GM21447 (cell line): Measurements from ENCODE around the gene ZNF620.
"Not testable (repeated sequence)": the region's sequence is repeated elsewhere in the genome, so short reads cannot be mapped to it uniquely, and the experiment has no call there.

ENCODE experiments used
- ATAC-seq: cut with Tn5 transposase; IDR thresholded peaks from one replicate; pipeline ENCODE4 v1.9.1; 2021; ENCODE audit not compliant: unreplicated experiment

ZNF620 gene

GRCh38 chr3:40505599-40506462 is at the start of gene ZNF620:
ZNF620 (plus strand) TSS chr3:40506039; CDS start chr3:40506353, 314 bp downstream.
- peak; percentile 73 for ATAC-seq

DNA sequence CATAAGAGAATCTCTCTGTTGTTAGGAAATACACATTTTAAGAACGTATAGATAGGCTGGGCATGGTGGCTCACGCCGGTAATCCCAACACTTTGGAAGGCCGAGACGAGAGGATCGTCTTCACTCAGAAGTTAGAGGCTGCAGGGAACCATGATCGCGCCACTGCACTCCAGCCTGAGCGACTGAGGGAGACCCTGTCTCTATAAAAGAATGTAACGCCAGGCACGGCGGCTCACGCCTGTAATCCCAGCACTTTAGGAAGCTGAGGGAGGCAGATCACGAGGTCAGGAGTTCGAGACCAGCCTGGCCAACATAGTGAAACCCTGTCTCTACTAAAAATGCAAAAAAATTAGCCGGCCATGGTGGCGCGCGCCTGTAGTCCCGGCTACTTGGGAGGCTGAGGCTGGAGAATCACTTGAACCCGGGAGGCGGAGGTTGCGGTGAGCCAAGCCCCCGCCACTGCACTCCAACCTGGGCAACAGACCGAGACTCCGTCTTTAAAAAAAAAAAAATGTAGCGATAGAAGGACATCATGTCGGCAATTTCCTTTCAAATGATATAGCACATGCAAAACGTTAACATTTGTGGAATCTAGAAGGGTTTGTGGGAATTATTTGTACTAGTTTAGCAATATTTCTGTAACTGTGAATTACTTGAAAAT is 49.4 kb upstream of the ZNF620 start:
- no peak for ATAC-seq

- peak; percentile 61 for ATAC-seq
Measured at GRCh38 chr3:40456940-40457823, 48.7 kb upstream of the ZNF620 start, which contains the start of gene RPL14. RPL14 (plus strand) TSS chr3:40457339; CDS start chr3:40457472, 133 bp downstream.

- ATAC-seq, result no peak
Measured at GRCh38 chr3:40458473-40458872, 47.4 kb upstream of the ZNF620 start.

DNA sequence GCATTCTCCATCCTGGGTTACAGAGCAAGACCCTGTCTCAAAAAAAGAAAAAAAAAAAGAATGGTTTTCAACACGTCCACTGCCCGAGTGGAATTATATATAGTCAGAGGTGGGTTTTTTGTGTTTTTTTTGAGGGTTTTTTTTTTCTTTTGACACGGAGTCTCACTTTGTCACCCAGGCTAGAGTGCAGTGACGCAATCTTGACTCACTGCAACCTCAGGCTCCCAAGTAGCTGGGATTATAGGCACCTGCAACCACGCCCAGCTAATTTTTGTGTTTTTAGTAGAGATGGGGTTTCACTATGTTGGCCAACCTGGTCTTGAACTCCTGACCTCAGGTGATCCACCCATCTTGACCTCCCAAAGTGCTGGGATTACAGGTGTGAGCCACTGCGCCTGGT is 45.4 kb upstream of the ZNF620 start:
- ATAC-seq, result not testable (repeated sequence)

DNA sequence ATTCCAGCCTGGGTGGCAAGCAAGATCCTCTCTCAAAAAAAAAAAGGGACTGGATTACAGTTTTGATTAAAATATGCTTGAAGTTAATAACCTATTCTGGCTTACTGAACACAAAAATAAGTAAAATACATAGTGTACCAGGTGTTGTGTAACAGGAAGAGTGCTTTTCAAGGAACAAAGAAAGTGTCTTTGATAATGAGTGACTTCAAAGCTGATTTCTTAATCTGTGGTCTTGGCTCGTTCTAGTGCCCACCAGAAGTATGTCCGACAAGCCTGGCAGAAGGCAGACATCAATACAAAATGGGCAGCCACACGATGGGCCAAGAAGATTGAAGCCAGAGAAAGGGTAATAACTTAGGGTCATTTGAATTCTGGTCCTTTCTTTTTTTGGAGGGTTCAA is 44.7 kb upstream of the ZNF620 start:
- no peak for ATAC-seq

DNA sequence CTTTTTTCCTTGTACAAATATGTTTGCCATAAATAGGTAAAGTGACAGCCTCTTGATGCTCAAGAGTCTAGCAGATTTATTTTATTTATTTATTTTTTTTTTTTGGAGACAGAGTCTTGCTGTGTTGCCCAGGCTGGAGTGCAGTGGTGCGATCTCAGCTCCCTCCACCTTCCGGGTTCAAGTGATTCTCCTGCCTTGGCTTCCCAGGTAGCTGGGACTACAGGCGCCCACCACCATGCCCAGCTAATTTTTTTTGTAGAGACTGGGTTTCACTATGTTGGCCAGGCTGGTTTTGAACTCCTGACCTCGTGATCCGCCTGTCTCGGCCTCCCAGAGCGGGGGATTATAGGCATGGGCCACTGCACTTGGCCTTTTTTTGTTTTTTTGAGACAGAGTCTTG is 43.0 kb upstream of the ZNF620 start:
- not testable (repeated sequence) for ATAC-seq

GRCh38 chr3:40463579-40463978 is 42.3 kb upstream of the ZNF620 start:
- ATAC-seq, result no peak

GRCh38 chr3:40464339-40465110 is 41.3 kb upstream of the ZNF620 start:
- ATAC-seq, result no peak

DNA sequence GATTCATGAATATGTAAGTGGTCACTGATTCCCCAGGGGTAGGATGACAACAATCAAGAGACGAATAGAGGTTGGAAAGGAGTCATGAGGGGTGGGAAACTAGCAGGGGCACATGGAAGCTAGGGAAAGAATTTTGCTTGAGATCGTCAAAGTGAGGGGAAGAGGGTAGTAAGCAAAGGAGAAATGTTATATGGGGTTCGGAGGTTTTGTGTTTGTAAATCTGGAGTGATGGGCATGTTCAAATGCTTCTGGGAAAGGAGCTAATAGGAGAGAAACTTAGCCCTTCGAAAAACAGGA is 40.8 kb upstream of the ZNF620 start:
- no peak for ATAC-seq

GRCh38 chr3:40465456-40465855 is 40.4 kb upstream of the ZNF620 start:
- no peak for ATAC-seq

- no peak for ATAC-seq
Measured at GRCh38 chr3:40468018-40468417, 37.8 kb upstream of the ZNF620 start.

GRCh38 chr3:40470701-40471100 is 35.1 kb upstream of the ZNF620 start:
- no peak for ATAC-seq

DNA sequence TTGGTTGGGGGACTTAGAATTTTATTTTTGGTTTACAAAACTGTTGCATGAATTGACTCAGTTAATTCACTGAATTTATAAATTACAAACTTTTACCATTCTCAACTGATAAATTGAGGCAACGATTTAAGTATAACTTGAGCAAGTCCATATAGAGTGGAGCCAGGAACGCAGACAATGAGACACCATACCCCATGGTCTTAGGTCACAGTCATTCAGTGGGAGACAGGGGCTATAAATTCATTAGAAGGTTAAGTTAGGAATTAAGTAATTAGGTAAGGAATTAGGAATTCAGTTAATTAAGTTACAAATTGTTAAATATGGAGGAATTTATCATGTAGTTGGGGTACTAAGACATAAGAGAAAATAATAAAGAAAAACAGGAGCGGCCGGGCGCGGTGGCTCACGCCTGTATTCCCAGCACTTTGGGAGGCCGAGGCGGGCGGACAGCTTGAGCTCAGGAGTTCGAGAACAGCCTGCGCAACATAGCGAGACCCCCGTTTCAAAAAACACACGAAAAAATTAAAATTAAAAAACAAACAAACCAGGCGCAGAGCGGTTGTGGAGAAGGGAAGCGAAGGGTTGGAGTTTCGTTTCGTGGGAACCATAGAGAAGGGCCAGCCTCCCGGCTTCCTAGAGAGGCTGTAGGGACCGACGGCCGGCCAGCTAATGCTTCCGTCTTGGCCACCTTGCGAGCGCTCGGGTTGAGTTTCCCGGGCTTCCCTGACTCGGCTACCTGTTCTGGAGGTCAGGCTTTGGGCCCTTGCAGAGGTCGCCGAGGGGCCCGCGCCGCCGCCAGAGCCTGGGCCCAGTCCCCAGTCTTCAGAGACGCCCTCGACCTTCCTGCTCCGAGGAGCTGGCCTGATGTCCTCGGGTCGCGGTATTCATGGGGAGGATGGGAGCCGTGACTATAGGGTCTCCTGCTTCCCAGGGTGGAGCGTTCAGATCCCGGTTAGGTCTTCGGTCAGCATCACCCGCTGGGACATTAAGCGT is 29.1 kb upstream of the ZNF620 start, which contains the start of gene ZNF619:
TSS of gene ZNF619 (plus strand) at position 645 of the 993 bp plus-strand sequence. CDS start 858 bp downstream, outside the sequence.
- peak; percentile 90 for ATAC-seq

DNA sequence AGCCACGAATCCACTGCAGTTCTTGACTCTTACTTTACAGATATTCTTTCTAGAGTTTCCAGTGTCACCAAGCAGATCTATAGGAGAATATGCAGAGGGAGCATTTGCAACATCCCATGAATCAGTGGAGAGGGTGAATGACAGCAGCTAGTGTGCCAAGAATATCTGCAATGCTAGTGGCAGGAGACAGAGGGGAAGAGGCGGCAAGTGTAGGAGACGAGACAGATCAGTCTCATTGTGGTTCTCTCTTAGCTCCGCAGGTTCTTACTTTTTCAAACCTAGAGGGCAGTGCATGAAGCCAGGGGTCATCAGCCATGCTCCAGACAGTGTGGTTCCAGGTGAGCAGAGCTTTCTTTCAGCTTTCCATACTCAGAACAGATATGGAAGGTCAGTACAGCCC is 28.2 kb upstream of the ZNF620 start:
- no peak for ATAC-seq

DNA sequence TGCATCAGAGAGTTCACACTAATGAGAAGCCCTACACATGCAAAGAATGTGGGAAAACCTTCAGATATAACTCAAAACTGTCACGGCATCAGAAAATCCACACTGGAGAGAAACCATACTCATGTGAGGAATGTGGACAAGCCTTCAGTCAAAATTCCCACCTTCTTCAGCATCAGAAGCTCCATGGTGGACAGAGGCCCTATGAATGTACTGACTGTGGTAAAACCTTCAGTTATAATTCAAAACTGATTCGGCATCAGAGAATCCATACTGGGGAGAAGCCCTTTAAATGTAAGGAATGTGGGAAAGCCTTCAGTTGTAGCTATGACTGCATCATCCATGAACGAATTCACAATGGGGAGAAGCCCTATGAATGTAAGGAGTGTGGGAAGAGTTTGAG is 18.7 kb upstream of the ZNF620 start:
- no peak for ATAC-seq

GRCh38 chr3:40490916-40491315 is 14.9 kb upstream of the ZNF620 start:
- no peak for ATAC-seq

DNA sequence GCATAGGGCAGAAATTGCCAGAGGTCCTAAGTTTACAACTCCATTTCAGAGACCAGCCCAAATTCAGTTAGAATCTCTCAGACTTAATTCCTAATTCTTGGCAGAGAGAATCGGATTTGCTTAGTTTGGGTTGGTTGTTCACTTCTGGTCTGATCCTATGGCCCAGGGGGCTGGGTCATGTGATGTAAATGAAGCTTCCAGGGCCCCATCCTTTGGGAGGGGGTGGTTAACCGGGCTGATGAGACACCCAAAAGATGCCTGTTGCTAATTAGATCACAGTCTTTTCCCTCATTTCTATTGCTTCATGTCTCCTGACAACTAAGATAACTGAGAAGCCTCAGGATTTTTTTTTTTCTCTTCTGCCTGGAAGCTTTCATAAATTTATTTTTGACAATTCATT is 11.1 kb upstream of the ZNF620 start:
- no peak for ATAC-seq

DNA sequence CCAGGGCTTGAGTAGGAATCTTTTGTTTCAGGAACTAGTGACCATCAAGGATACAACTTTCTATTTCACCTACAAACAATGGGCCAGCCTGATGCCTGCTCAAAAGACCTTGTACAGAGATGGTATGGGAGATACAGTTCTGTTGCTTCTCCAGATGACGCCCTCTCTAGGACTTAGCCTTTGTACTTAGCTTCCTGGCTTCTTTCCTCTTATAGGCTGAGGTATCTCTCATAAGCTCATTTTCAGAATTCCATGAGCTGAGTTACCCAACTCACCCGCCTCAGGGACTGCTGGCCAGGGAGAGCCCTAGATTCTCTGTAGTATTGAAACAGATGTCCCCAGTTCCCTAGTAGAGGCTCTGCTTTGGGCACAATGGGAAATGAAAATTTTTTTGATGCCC is 8.6 kb upstream of the ZNF620 start:
- ATAC-seq, result no peak
